Erythroblast (primary cell): ENCODE measurements around the gene SMIM33.
"Not testable (repeated sequence)": the region's sequence is repeated elsewhere in the genome, so short reads cannot be mapped to it uniquely, and the experiment has no call there.

ENCODE experiments used
- GATA1 ChIP-seq: IDR thresholded peaks from 2 replicates; pipeline ENCODE4 v1.6.1; 2011; ENCODE audit warnings: low read depth, mild to moderate bottlenecking, control low read depth, low read length, moderate library complexity
- POLR2A ChIP-seq: IDR thresholded peaks from 2 replicates; pipeline ENCODE4 v1.6.1; 2011; ENCODE audit warnings: mild to moderate bottlenecking, low read length

DNA sequence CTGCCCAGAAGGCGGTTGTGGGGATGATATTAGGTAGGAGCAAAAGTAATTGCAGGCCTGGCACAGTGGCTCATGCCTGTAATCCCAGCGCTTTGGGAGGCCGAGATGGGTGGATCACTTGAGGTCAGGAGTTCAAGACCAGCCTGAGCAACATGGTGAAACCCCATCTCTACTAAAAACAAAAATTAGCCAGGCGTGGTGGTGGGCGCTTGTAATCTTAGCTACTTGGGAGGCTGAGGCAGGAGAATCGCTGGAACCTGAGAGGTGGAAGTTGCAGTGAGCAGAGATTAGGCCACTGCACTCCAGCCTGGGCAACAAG lies 12.0 kb downstream of the SMIM33 start:
- TF ChIP-seq POLR2A, GATA1: not testable (repeated sequence)
